GM21717 (cell line): Measurements from ENCODE around the gene NTSR1.

Experiments
- ATAC-seq: cut with Tn5 transposase; IDR thresholded peaks from one replicate; pipeline ENCODE4 v1.9.1; 2021; ENCODE audit warnings: mild to moderate bottlenecking, moderate library complexity; ENCODE audit not compliant: unreplicated experiment

Gene NTSR1

GRCh38 chr20:62797671-62798532 lies 89.3 kb downstream of the NTSR1 start:
- no peak for ATAC-seq

GRCh38 chr20:62799036-62799435 lies 90.4 kb downstream of the NTSR1 start:
- no peak for ATAC-seq

GRCh38 chr20:62799459-62799858 lies 90.8 kb downstream of the NTSR1 start:
- no peak for ATAC-seq

GRCh38 chr20:62799873-62800272 lies 91.2 kb downstream of the NTSR1 start:
- no peak for ATAC-seq

- ATAC-seq: no peak
Measured at GRCh38 chr20:62800314-62801259, 92.0 kb downstream of the NTSR1 start.

GRCh38 chr20:62801284-62802010 lies 92.8 kb downstream of the NTSR1 start:
- no peak for ATAC-seq

GRCh38 chr20:62802026-62802712 lies 93.5 kb downstream of the NTSR1 start:
- ATAC-seq: no peak

GRCh38 chr20:62804021-62804626 lies 95.5 kb downstream of the NTSR1 start:
- ATAC-seq: no peak

- no peak for ATAC-seq
Measured at GRCh38 chr20:62804627-62805154, 96.1 kb downstream of the NTSR1 start, which contains the start of gene OGFR. Gene OGFR, plus strand, starts transcription at chr20:62804835. Its CDS starts 25 bp downstream, at chr20:62804860.

- no peak for ATAC-seq
Measured at GRCh38 chr20:62805155-62805710, 96.6 kb downstream of the NTSR1 start.

GRCh38 chr20:62805711-62806382 lies 97.2 kb downstream of the NTSR1 start:
- ATAC-seq: no peak

GRCh38 chr20:62806383-62807050 lies 97.9 kb downstream of the NTSR1 start:
- ATAC-seq: no peak

GRCh38 chr20:62807444-62808210 lies 99.0 kb downstream of the NTSR1 start:
- no peak for ATAC-seq

- no peak for ATAC-seq
Measured at GRCh38 chr20:62808211-62808865, 99.7 kb downstream of the NTSR1 start.

- ATAC-seq: no peak
Measured at GRCh38 chr20:62809530-62810428, 101.1 kb downstream of the NTSR1 start.

GRCh38 chr20:62811320-62811719 lies 102.7 kb downstream of the NTSR1 start:
- ATAC-seq: no peak
